Measurements from ENCODE around the gene RAB12.
"Not testable (repeated sequence)": the region's sequence is repeated elsewhere in the genome, so short reads cannot be mapped to it uniquely, and the experiment has no call there.

The RAB12 gene

DNA sequence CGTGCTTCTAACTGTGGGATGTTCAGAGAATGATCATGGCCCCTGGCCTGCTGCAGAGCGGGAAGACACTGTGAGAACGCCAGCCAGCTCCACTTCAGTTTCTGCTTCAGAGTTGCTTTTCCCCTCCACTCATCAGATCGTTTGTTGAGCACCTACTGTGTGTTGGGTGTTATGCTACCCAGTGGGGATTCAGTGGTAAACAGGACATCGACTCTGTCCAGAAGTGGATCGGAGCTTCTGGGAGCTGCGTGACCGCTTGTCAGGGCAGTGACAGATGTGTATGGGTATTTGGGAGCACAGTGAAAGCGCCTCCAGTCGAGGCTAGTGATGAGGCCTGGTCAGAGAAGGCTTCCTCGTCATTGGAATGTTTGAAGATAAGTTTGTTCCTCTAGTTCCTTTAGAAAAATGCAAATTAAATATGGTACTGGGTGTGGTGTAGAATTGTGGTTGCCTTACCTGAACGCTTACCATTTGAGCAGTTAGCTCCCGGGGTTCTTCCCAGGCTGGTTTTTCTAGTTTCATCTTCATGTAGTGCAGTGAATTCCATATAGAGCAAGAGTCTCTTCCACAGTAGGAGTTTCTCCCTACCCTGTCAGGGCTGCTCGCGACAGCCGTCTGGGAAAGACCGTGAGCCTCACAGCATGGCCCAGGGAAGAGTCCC is 2.8 kb downstream of the RAB12 start:
- no peak for DNase-seq

GRCh38 chr18:8614875-8615274 is 5.6 kb downstream of the RAB12 start:
- DNase-seq, result no peak

- no peak for DNase-seq
Measured at GRCh38 chr18:8615397-8616027, 6.3 kb downstream of the RAB12 start.

DNA sequence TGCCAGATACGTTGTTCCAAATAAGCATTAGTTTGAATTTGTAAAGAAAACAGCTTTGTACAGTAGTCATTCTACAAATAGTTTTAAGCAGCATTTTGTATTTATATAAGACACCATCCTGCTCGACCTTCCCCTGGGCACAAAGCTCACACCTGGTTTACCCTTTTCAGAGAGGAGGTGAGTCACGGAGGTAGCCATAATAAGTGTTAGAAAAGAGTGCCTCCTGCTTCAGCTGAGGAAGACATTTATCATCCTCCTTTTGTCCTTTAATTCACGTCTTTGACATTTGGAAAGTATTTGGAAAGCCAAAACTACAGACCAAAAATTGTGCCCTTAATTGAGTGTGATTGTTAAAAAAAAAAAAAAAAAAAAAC is 6.8 kb downstream of the RAB12 start:
- no peak for DNase-seq

DNA sequence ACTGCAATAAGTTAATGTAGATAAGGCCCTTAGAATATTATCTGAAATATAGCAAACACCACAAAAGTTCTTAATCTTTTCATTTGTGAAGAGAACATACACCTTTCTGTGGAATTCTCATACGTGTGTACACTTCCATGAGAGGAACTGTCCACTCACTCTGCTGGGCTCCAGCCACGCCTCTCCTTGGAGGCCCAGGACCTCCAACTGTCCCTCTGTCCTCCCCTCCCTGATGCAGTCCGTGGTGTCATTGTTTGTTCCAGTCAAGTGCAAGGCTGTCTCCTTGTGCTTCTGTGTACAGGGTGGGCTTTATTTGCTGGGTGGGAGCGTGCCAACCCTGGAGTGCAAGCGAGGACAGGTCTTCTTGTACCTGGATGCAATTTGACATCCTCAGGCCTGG is 8.7 kb downstream of the RAB12 start:
- DNase-seq, result no peak

DNA sequence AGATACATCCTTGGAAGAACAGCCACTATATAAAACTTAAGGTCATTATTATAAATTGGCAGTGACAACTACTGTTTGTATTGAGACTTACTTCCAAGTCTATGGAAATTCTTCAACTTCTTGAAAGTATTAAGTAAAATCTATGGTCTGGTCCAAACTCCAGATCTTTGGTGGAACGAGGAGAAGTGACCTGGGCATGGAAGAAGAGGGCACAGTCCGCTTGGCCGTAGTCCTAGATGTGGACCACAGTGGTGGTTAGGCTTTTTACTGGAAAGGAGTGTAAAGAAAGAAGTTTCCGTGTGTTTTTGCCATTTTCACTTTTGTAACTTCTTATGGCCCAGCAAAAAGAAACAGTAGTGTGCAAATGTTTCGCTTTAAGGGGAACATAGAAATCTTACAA is 9.8 kb downstream of the RAB12 start:
- no peak for DNase-seq

- DNase-seq, result no peak
Measured at GRCh38 chr18:8619835-8620577, 10.8 kb downstream of the RAB12 start.

GRCh38 chr18:8620845-8621244 is 11.6 kb downstream of the RAB12 start:
- no peak for DNase-seq

GRCh38 chr18:8622625-8623024 is 13.4 kb downstream of the RAB12 start:
- DNase-seq, result not testable (repeated sequence)

DNA sequence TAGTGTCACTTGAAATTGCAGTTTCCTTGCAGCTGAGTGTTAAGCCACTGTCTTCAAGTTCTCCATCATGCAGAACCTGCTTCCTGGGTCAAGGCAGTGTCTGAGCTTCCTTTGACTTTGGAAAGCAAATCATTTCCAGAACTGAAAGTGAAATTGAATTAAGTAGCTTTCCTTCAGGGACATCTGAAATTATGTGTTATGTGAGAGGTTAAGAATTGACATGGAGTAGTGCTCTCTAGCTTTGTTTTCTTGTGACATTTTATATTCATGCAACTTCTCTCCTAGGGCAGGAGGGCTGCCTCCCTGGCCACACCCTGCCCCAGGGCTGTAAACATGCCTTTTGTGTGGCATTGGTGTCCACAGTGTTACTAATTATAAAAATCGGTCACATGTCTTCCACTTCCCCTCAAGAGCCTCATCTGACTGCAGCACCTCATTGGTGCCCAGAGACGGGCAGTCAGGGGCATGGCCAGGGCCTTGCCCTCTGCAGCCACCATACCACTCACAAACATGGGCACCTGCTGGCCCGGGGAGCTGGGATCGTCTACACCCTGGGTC is 14.4 kb downstream of the RAB12 start:
- no peak for DNase-seq

DNA sequence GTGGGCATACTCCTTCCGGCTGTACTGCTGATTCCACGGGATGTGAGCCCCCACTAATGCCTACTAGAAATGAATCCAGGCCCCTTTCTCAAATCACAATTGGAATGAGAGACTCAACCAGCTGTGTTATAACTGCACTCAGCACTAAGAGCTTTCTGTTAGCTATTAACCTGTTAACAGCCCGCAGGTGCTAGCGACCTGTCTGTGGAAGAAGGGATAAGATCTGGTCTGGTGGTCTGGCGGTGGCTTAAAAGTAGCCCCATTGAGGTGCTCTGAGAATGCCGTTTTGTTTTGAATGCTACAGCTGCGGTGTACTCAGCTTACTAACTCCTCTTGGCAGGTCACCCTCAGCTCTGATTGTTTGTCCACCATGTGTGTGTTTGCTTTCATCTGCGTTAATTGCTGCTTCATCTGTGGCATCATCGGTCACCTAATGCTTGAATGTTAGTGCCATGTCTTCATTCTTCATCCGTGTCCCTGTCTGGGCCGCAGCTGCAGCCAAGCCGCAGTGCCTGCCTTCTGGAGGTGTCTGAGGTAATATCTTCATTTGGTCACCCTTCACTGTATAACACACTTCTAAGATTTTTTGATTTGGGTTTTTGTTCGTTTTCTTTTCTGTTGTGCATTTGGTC is 16.3 kb downstream of the RAB12 start:
- no peak for DNase-seq

- DNase-seq, result no peak
Measured at GRCh38 chr18:8626414-8627106, 17.3 kb downstream of the RAB12 start.

- no peak for DNase-seq
Measured at GRCh38 chr18:8627107-8627472, 17.9 kb downstream of the RAB12 start.

- DNase-seq, result no peak
Measured at GRCh38 chr18:8627540-8627939, 18.3 kb downstream of the RAB12 start.

- DNase-seq, result no peak
Measured at GRCh38 chr18:8629602-8630001, 20.4 kb downstream of the RAB12 start.

DNA sequence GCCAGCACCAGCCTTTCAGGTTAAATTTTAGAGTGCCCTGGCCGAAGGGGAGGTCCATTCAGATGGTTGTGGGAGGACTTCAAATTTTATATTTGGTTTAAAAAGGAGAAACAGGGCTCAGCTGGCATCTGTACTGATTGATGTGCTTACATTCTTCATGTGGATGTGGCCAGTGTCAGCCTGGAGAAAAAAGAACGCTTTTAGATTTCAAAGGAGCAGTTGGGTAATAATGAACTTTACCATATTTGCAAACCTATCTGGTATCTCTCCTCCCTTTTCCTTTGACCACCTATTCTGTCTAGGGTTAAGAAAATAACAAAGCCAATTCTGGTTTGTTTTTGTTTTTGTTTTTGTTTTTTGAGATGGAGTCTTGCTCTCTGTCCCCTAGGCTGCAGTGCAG is 21.3 kb downstream of the RAB12 start:
- no peak for DNase-seq

- DNase-seq, result no peak
Measured at GRCh38 chr18:8631265-8631664, 22.0 kb downstream of the RAB12 start.

DNA sequence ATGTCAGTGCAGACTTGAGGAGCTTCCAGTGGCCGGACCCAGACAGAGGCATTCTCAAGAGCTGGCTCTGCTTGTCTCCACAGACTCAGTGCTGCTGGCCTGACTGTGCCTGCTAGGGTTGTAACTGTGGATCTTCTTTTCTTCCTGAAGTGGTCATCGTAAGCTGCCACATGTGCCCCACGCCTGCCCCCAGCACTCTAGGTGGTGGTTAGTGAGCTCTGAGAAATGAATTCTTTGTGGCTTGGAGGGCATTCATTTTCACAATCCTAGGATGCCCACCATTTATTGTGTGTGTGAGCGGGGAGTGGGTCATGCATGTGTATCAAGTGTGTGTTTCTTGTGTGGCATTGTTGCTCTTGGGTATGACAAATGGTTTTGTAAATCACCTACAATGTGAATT is 23.1 kb downstream of the RAB12 start:
- no peak for DNase-seq

GRCh38 chr18:8634508-8634907 is 25.3 kb downstream of the RAB12 start:
- no peak for DNase-seq

DNA sequence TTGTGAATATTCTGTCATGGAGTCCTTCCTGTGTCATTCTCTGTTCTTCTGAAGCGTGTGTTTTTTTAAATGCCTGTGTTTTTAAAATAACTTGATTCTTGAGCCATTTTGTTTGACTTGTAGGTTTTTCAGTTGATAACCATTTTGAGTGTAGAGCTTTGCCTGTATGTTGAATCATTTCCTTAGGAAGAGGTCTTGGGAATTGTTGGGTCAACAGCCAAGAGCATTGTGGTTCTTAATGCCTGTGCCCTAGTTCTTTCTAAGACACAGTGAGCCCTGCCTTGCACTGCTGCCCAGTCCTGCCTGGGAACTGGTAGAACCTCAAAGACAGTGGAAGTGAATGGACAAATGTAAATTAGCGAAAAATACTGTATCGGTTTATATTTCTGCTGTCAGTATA is 25.9 kb downstream of the RAB12 start:
- DNase-seq, result no peak

DNA sequence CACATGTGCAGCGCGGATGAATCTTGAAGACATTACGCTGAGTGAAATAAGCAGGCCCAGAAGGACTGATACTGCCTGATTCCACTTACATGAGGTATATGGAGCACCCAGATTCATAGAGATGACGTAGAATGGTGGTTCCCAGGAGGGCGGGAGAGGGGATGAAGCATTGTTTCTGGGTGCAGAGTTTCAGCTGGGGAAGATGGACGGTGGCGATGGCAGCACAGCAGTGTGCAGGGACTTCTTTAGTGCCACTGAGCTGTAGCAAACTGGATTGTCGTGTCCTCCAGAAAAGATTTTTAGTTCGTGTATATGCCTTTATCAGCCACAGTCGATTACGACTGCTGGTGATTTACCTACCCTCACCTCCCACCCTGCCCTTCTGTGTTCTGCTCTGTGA is 30.5 kb downstream of the RAB12 start:
- no peak for DNase-seq

- no peak for DNase-seq
Measured at GRCh38 chr18:8643326-8643878, 34.2 kb downstream of the RAB12 start.

GRCh38 chr18:8647359-8647758 is 38.1 kb downstream of the RAB12 start:
- DNase-seq, result not testable (repeated sequence)

Measured in activated CD4-positive, CD25-positive, alpha-beta regulatory T cell treated with anti-CD3 and anti-CD28 coated beads, Interleukin-2, amount 50 U/mL, for 72 hours (primary cell).